ENCODE results near the gene METTL9.

DNA sequence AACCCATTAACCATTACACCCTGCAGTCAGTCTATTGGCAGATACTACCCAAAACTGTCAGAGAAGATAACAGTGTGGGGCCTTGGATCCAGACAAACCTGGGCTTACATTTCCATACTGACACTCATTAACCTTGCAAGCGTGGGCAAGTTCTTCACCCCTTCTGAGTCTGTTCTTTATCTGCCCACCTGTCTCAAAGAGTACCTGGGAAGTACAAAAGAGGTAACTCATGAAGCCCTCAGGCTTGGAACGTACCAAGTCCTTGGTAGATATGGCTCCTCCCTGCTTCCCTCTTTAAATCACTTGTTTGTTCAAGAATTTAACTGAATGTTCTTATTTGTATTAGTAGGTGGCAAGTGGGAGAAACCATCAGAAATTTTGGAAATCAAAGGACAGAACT is 55.5 kb downstream of the METTL9 start:
- TF ChIP-seq, protein P1, sequence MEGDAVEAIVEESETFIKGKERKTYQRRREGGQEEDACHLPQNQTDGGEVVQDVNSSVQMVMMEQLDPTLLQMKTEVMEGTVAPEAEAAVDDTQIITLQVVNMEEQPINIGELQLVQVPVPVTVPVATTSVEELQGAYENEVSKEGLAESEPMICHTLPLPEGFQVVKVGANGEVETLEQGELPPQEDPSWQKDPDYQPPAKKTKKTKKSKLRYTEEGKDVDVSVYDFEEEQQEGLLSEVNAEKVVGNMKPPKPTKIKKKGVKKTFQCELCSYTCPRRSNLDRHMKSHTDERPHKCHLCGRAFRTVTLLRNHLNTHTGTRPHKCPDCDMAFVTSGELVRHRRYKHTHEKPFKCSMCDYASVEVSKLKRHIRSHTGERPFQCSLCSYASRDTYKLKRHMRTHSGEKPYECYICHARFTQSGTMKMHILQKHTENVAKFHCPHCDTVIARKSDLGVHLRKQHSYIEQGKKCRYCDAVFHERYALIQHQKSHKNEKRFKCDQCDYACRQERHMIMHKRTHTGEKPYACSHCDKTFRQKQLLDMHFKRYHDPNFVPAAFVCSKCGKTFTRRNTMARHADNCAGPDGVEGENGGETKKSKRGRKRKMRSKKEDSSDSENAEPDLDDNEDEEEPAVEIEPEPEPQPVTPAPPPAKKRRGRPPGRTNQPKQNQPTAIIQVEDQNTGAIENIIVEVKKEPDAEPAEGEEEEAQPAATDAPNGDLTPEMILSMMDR (IDR thresholded peaks at IDR 0.05), result no peak
- no peak for TF ChIP-seq POLR2AphosphoS5 (IDR thresholded peaks at IDR 0.05; ENCODE audit: insufficient read depth in 1 of 2, low read depth in 1 of 2)
